ENCODE measurements around the gene CAV1.

CAV1 gene

GRCh38 chr7:116545411-116545993, 20.7 kb downstream of the CAV1 start:
- no peak overlapping the region for H3K4me3 ChIP-seq (ENCODE audit: low read depth, low read length)
- no peak for DNase-seq (ENCODE audit: low read depth)
- TF ChIP-seq POLR2A (IDR thresholded peaks at IDR 0.05; ENCODE audit: extremely low read depth, insufficient read length) (no peak), MYC (IDR thresholded peaks at IDR 0.05; ENCODE audit: low read depth, low read length) (no peak)
- TF ChIP-seq, protein P1, sequence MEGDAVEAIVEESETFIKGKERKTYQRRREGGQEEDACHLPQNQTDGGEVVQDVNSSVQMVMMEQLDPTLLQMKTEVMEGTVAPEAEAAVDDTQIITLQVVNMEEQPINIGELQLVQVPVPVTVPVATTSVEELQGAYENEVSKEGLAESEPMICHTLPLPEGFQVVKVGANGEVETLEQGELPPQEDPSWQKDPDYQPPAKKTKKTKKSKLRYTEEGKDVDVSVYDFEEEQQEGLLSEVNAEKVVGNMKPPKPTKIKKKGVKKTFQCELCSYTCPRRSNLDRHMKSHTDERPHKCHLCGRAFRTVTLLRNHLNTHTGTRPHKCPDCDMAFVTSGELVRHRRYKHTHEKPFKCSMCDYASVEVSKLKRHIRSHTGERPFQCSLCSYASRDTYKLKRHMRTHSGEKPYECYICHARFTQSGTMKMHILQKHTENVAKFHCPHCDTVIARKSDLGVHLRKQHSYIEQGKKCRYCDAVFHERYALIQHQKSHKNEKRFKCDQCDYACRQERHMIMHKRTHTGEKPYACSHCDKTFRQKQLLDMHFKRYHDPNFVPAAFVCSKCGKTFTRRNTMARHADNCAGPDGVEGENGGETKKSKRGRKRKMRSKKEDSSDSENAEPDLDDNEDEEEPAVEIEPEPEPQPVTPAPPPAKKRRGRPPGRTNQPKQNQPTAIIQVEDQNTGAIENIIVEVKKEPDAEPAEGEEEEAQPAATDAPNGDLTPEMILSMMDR (IDR thresholded peaks at IDR 0.05; ENCODE audit: low read depth, low read length): no peak
- TF ChIP-seq, protein P2, sequence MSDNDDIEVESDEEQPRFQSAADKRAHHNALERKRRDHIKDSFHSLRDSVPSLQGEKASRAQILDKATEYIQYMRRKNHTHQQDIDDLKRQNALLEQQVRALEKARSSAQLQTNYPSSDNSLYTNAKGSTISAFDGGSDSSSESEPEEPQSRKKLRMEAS (IDR thresholded peaks at IDR 0.05; ENCODE audit: low read depth, low read length): no peak

DNA sequence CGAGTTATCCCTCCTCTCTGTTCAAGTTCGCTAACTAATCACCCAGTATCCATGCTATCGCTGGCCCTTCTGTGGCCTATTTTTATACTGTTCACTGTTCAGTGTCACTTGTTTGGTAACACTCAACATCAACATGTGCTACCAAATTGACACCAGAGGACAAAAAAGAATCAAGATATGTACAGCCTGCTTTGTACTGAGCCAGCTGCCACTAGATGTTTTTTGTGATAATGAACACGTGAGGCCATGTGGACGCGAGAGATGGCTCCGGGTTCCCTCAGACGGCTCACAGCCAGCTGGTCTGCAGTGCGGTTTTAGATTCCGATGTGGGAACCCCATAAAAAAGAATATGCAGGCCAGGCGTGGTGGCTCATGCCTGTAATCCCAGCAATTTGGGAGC, 21.2 kb downstream of the CAV1 start:
- TF ChIP-seq, protein P1 (IDR thresholded peaks at IDR 0.05; ENCODE audit: low read depth, low read length): no peak
- TF ChIP-seq POLR2A (IDR thresholded peaks at IDR 0.05; ENCODE audit: extremely low read depth, insufficient read length) (no peak), MYC (IDR thresholded peaks at IDR 0.05; ENCODE audit: low read depth, low read length) (no peak)
- TF ChIP-seq, protein P2 (IDR thresholded peaks at IDR 0.05; ENCODE audit: low read depth, low read length): no peak
- no peak for DNase-seq (ENCODE audit: low read depth)
- no peak overlapping the region for H3K4me3 ChIP-seq (ENCODE audit: low read depth, low read length)

- H3K4me3 ChIP-seq (ENCODE audit: low read depth, low read length): no peak overlapping the region
- TF ChIP-seq POLR2A (IDR thresholded peaks at IDR 0.05; ENCODE audit: extremely low read depth, insufficient read length) (no peak), MYC (IDR thresholded peaks at IDR 0.05; ENCODE audit: low read depth, low read length) (no peak)
- TF ChIP-seq, protein P2 (IDR thresholded peaks at IDR 0.05; ENCODE audit: low read depth, low read length): no peak
- TF ChIP-seq, protein P1 (IDR thresholded peaks at IDR 0.05; ENCODE audit: low read depth, low read length): no peak
- DNase-seq (ENCODE audit: low read depth): no peak
Observed at GRCh38 chr7:116546916-116547315, 22.1 kb downstream of the CAV1 start.

DNA sequence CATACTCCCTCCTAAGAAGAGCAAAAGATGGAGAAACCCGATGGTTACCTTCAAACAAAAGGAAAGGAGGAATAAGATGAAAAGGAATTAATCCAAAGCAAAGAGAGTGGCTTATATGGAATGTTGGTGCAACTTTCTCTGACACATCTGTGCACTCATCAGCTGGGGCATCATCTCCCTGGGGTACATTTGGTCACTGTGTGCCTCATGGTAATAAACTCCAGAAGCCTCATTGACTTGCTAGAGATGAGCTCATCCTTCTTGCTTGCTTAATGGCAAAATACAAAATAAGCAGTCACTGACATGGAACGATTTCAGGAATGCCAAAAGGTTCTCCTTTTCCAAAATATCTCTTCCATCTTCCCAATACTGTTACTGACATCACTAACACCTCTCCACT, 22.5 kb downstream of the CAV1 start:
- no peak overlapping the region for H3K4me3 ChIP-seq (ENCODE audit: low read depth, low read length)
- no peak for DNase-seq (ENCODE audit: low read depth)
- TF ChIP-seq, protein P1 (IDR thresholded peaks at IDR 0.05; ENCODE audit: low read depth, low read length): no peak
- TF ChIP-seq, protein P2 (IDR thresholded peaks at IDR 0.05; ENCODE audit: low read depth, low read length): no peak
- TF ChIP-seq MYC (IDR thresholded peaks at IDR 0.05; ENCODE audit: low read depth, low read length): no peak
- no peak for TF ChIP-seq POLR2A (IDR thresholded peaks at IDR 0.05; ENCODE audit: extremely low read depth, insufficient read length)

DNA sequence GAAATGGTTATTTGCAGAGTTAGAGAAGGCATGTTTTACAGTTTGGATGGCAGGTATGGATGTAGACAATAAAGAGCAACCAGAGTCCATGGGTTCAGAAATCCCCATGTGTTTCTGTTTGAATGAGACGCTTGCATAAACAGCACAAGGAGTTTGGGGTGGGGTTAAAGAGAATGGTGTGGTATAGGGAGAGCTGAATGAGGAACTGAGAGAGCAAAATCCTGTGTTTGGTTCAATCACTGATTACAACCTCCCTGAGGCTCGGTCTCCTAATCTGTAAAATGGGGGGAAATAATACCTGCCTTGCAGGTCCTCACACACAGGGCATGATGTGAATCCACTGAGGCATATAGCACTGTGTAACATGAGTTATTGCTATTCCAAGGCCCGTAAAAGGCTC, 23.7 kb downstream of the CAV1 start:
- TF ChIP-seq, protein P2 (IDR thresholded peaks at IDR 0.05; ENCODE audit: low read depth, low read length): no peak
- TF ChIP-seq MYC (IDR thresholded peaks at IDR 0.05; ENCODE audit: low read depth, low read length): no peak
- TF ChIP-seq, protein P1 (IDR thresholded peaks at IDR 0.05; ENCODE audit: low read depth, low read length): no peak
- no peak for DNase-seq (ENCODE audit: low read depth)
- no peak overlapping the region for H3K4me3 ChIP-seq (ENCODE audit: low read depth, low read length)
